Subcutaneous abdominal adipose tissue (tissue), 5 donors: Measurements from ENCODE around the gene ANKS1A.
A peak's percentile ranks its signal among the peaks of the same experiment; 100 is the strongest.
"Not testable (repeated sequence)": the region's sequence is repeated elsewhere in the genome, so short reads cannot be mapped to it uniquely, and the experiment has no call there.

ENCODE experiments used
- H3K27ac ChIP-seq: one replicate; pipeline ENCODE4 v1.7.0; 2013; ENCODE audit warnings: low read depth, mild to moderate bottlenecking, inconsistent platforms, low read length, moderate library complexity
- H3K27me3 ChIP-seq, 5 donors: one replicate each; pipeline ENCODE4 v1.7.0; 2013; ENCODE audit warnings: low read length in 5 of 5, inconsistent platforms in 1 of 5; ENCODE audit not compliant: control insufficient read depth in 5 of 5, insufficient read depth in 4 of 5
- H3K36me3 ChIP-seq, 5 donors: one replicate each; pipeline ENCODE4 v1.7.0; 2013; ENCODE audit warnings: low read length in 5 of 5; ENCODE audit not compliant: control insufficient read depth in 5 of 5, insufficient read depth in 5 of 5
- H3K4me1 ChIP-seq, 5 donors: one replicate each; pipeline ENCODE4 v1.7.0; 2013; ENCODE audit warnings: low read length in 5 of 5, mild to moderate bottlenecking in 3 of 5, moderate library complexity in 1 of 5; ENCODE audit not compliant: control insufficient read depth in 5 of 5, insufficient read depth in 5 of 5
- H3K4me3 ChIP-seq, 5 donors: one replicate each; pipeline ENCODE4 v1.7.0; 2013; ENCODE audit warnings: low read length in 5 of 5, low read depth in 1 of 5
- H3K9ac ChIP-seq, 5 donors: one replicate each; pipeline ENCODE4 v1.7.0; 2013; ENCODE audit warnings: low read length in 5 of 5, mild to moderate bottlenecking in 4 of 5, moderate library complexity in 3 of 5
- H3K9me3 ChIP-seq, 5 donors: one replicate each; pipeline ENCODE4 v1.7.0; 2013; ENCODE audit warnings: low read length in 5 of 5; ENCODE audit not compliant: control insufficient read depth in 5 of 5
- donor health status: healthy.
- donor health status: healthy.
- donor health status: healthy.
- donor health status: healthy.
- donor health status: healthy.

Gene ANKS1A

GRCh38 chr6:34877869-34878485 is 11.1 kb upstream of the ANKS1A start:
- no peaks in the 10 kb centered on the region for H3K4me1 ChIP-seq
- no peak overlapping the region for H3K27ac ChIP-seq
- H3K36me3 ChIP-seq: peaks cover 44 to 85% (median 59%) of the 10 kb centered on the region in 5 donors
- no peaks in the 10 kb centered on the region for H3K9me3 ChIP-seq
- no peaks in the 10 kb centered on the region for H3K27me3 ChIP-seq
- H3K9ac ChIP-seq: no peak overlapping the region
- H3K4me3 ChIP-seq: no peak overlapping the region

GRCh38 chr6:34884073-34884472 is 5.0 kb upstream of the ANKS1A start:
- not testable (repeated sequence) for H3K9ac ChIP-seq, H3K27me3 ChIP-seq, H3K4me3 ChIP-seq, H3K27ac ChIP-seq, H3K9me3 ChIP-seq
- peaks cover 8 to 27% (median 12%) of the 10 kb centered on the region in 5 donors for H3K36me3 ChIP-seq
- H3K4me1 ChIP-seq: peaks cover 1 to 26% (median 20%) of the 10 kb centered on the region in 5 donors

DNA sequence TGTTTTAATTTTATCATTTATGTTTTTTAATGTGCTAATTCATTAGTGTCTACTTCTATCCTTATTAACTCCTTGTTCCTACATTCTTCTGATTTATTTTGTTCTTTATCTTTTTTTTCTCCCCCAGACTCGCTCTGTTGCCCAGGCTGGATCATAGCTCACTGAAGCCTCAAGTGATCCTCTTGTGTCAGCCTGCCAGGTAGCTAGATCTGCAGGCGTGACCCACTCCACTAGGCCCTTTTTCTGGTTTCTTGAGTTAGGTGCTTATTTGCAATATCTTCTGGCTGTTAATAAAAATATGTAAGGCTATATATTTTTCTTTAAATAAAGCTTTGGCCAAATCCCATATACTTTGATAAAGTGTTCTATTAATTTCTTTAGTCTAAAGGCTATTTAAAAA is 4.1 kb upstream of the ANKS1A start:
- Histone ChIP-seq H3K9me3 (no peaks in the 10 kb centered on the region), H3K27ac (no peak overlapping the region), H3K4me3 (no peak overlapping the region), H3K9ac (no peak overlapping the region), H3K36me3 (peaks cover 4 to 20% (median 5%) of the 10 kb centered on the region in 5 donors), H3K27me3 (no peaks in the 10 kb centered on the region), H3K4me1 (peaks cover 1 to 30% (median 25%) of the 10 kb centered on the region in 5 donors)

DNA sequence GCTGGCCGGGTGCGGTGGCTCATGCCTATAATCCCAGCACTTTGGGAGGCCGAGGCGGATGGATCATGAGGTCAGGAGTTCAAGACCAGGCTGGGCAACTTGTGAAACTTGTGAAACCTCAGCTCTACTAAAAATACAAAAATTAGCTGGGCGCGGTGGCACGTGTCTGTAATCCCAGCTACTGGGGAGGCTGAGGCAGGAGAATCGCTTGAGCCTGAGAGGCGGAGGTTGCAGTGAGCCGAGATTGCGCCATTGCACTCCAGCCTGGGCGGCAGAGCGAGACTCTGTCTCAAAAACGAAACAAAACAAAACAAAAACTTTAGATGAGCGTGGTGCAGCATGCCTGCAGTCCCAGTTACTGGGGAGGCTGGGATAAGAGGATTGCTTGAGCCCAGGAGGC is 3.2 kb upstream of the ANKS1A start:
- not testable (repeated sequence) for H3K9me3 ChIP-seq, H3K9ac ChIP-seq, H3K27me3 ChIP-seq, H3K27ac ChIP-seq, H3K4me3 ChIP-seq
- peaks cover 6 to 38% (median 30%) of the 10 kb centered on the region in 5 donors for H3K4me1 ChIP-seq
- H3K36me3 ChIP-seq: peaks cover 0 to 13% (median 0%) of the 10 kb centered on the region in 5 donors

DNA sequence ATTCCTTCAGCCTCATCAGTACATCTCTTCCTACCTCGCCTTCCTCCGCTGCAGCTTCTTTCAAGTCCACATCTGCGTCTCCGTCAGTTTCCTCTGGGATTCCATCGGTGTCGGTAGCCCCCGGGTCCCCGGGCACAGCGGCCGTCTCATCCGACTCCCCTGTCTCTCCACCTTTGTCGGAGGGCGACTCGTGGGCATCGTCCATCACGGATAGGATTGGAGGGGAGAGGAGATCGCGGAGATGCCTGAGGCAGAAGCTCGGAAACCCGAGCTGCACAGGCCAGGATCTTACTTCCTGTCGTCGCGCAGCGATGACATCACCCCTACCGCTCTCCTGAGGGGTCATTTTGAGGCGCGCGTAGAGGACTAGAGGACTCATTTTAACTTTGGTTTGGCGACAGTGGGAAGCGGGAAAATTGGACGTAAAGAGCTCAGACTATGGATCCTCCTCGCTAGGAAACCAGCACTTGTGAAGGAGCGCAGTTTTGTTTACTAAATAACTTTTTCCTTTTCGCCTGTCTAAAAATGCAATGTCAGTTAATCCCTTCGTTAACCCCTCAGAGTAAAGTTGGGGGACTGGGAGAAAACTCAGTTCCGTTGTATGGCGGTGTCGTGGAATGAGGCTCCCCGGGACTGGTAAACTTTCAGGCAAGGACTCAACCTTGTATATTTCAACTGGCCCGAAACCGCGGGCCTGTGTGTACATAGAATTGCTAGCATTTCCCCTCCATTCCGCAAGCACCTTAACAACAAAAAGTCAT is 1.1 kb upstream of the ANKS1A start, which contains the start of gene TAF11:
Gene TAF11 (minus strand): TSS at position 290 of the 761 bp plus-strand sequence. CDS start 85 bp downstream, at position 205.
- Histone ChIP-seq H3K27ac (peak within 1 kb of the TSS; percentile 91), H3K9ac (peak within 1 kb of the TSS; percentile 83 to 95 (median 89)), H3K9me3 (no peaks in the 10 kb centered on the region), H3K27me3 (no peaks in the 10 kb centered on the region), H3K4me1 (peaks cover 7 to 43% (median 38%) of the 10 kb centered on the region in 5 donors), H3K36me3 (peaks cover 0 to 6% (median 2%) of the 10 kb centered on the region in 5 donors), H3K4me3 (peak within 1 kb of the TSS; percentile 86 to 97 (median 96))

- H3K4me1 ChIP-seq: peaks cover 7 to 43% (median 38%) of the 10 kb centered on the region in 5 donors
- H3K4me3 ChIP-seq: peak overlapping the region; percentile 86 to 97 (median 96)
- H3K9ac ChIP-seq: peak overlapping the region; percentile 60 to 95 (median 89)
- H3K27ac ChIP-seq: peak overlapping the region; percentile 91
- peaks cover 0 to 6% (median 0%) of the 10 kb centered on the region in 5 donors for H3K36me3 ChIP-seq
- H3K9me3 ChIP-seq: no peaks in the 10 kb centered on the region
- H3K27me3 ChIP-seq: no peaks in the 10 kb centered on the region
Measured at GRCh38 chr6:34888514-34888856, 570 bp upstream of the ANKS1A start.

- Histone ChIP-seq H3K36me3 (peaks cover 0 to 6% (median 0%) of the 10 kb centered on the region in 5 donors), H3K27me3 (no peaks in the 10 kb centered on the region), H3K4me3 (peak overlapping the region; percentile 59 to 97 (median 95)), H3K9me3 (no peaks in the 10 kb centered on the region), H3K27ac (peak overlapping the region; percentile 17), H3K4me1 (peaks cover 7 to 43% (median 41%) of the 10 kb centered on the region in 5 donors), H3K9ac (peak overlapping the region in 4 of 5 donors; percentile 21 to 82 (median 67))
Measured at GRCh38 chr6:34890533-34890925, 1.5 kb downstream of the ANKS1A start.

GRCh38 chr6:34891296-34891695 is 2.2 kb downstream of the ANKS1A start:
- peaks cover 7 to 45% (median 41%) of the 10 kb centered on the region in 5 donors for H3K4me1 ChIP-seq
- peaks cover 0 to 6% (median 0%) of the 10 kb centered on the region in 5 donors for H3K36me3 ChIP-seq
- peak overlapping the region in 2 of 5 donors; percentile 36 to 97 for H3K4me3 ChIP-seq
- H3K27ac ChIP-seq: no peak overlapping the region
- no peaks in the 10 kb centered on the region for H3K9me3 ChIP-seq
- no peaks in the 10 kb centered on the region for H3K27me3 ChIP-seq
- H3K9ac ChIP-seq: peak overlapping the region in 1 of 5 donors; percentile 31

- H3K9me3 ChIP-seq: no peaks in the 10 kb centered on the region
- no peak overlapping the region for H3K9ac ChIP-seq
- no peak overlapping the region for H3K4me3 ChIP-seq
- peaks cover 0 to 6% (median 0%) of the 10 kb centered on the region in 5 donors for H3K36me3 ChIP-seq
- no peak overlapping the region for H3K27ac ChIP-seq
- no peaks in the 10 kb centered on the region for H3K27me3 ChIP-seq
- H3K4me1 ChIP-seq: peaks cover 11 to 43% (median 35%) of the 10 kb centered on the region in 5 donors
Measured at GRCh38 chr6:34894693-34895092, 5.6 kb downstream of the ANKS1A start.

DNA sequence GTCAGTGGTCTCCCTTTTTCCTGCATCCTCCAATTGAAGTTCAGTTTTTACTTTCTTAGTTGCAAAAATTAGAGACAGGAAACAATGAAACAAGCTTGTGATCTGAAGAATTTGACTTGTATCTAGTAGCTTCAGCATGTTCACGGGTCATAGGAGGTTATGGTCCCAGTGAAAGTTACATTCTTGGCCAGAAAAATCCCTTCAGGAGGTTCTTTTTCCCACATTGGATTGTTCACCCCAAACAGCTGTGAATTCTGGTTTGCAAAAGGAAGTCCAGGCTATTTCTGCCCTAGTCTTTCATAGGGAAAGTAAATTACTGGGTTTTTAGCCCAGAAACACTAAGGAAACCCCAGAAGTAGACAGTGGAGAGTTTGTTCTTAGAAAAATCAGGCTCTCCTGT is 8.1 kb downstream of the ANKS1A start:
- H3K9me3 ChIP-seq: no peaks in the 10 kb centered on the region
- peaks cover 0 to 6% (median 0%) of the 10 kb centered on the region in 5 donors for H3K36me3 ChIP-seq
- peak overlapping the region; percentile 48 for H3K27ac ChIP-seq
- peak overlapping the region in 3 of 5 donors; percentile 17 to 26 (median 26) for H3K9ac ChIP-seq
- no peaks in the 10 kb centered on the region for H3K27me3 ChIP-seq
- no peak overlapping the region for H3K4me3 ChIP-seq
- peaks cover 6 to 36% (median 24%) of the 10 kb centered on the region in 5 donors for H3K4me1 ChIP-seq
